HepG2 (cell line): ENCODE data around the gene HHATL. TPM values are rescaled to one million over a fixed set of nuclear protein-coding genes. Genes with fewer than 3 reads are reported as not detected.

Experiments used
- ATAC-seq: fragments of 200-7000 bp; cut with Tn5 transposase; 3 replicates; pipeline ENCODE4 v1.9.1; 2020; ENCODE audit warnings: mild to moderate bottlenecking, moderate library complexity
- BruUV-seq: library from RNA; stranded (reverse); fragments of 400-500 nt; replicated peaks from 2 replicates; lab custom pipeline; 2021; lab: Mats Ljungman, UMichigan
- CTCF ChIA-PET: fragments of 300-600 bp; formaldehyde crosslinking; extraction: SDS; loops from one replicate; lab custom pipeline; 2021; ENCODE audit warnings: low total read pairs, inconsistent platforms, low intra/inter-chr PET ratio; lab: Yijun Ruan, JAX
- POLR2A ChIA-PET: fragments of 350-600 bp; sonication (Branson Sonifier 250); formaldehyde crosslinking; loops from one replicate; lab custom pipeline; 2020; ENCODE audit warnings: antibody characterized with exemption, inconsistent platforms; lab: Yijun Ruan, JAX
- DNase-seq: peaks from one replicate; pipeline ENCODE4 v3.0.0-alpha.2; 2015; ENCODE audit warnings: low spot score
- FAIRE-seq: peaks from 3 replicates; lab custom pipeline; 2011; peaks lifted over from hg19 to GRCh38; lab: Jason Lieb, UNC
- H2AFZ ChIP-seq: one replicate; pipeline ENCODE4 v1.6.1; 2011; ENCODE audit warnings: low read length, inconsistent platforms
- H3K27ac ChIP-seq: fragments of 300-600 bp; 3 replicates; pipeline ENCODE4 v1.8.0; 2011; ENCODE audit warnings: mixed run types, mild to moderate bottlenecking, mixed read lengths, low read length, inconsistent platforms; ENCODE audit not compliant: insufficient read depth; ENCODE audit errors: extremely low read length
- H3K27me3 ChIP-seq, 2 experiments: fragments of 200-600 bp in 1 of 2; 2 replicates in 1 of 2; 3 replicates in 1 of 2; pipeline versions ENCODE4 v1.6.0 to v1.8.0; 2011; ENCODE audit warnings: low read length in 2 of 2, mild to moderate bottlenecking in 2 of 2, moderate library complexity in 2 of 2, inconsistent platforms in 1 of 2; ENCODE audit not compliant: insufficient read depth in 2 of 2, control insufficient read depth in 1 of 2
- H3K36me3 ChIP-seq, 2 experiments: fragments of 200-600 bp in 1 of 2; replicated peaks in 1 of 2; 2 replicates in 1 of 2; 3 replicates in 1 of 2; pipeline versions ENCODE4 v1.5.1 to v1.8.0; 2011; ENCODE audit warnings: low read length in 2 of 2, inconsistent platforms in 1 of 2; ENCODE audit not compliant: insufficient read depth in 2 of 2, control insufficient read depth in 1 of 2
- H3K4me1 ChIP-seq: 2 replicates; pipeline ENCODE4 v1.5.1; 2012; ENCODE audit warnings: low read length, inconsistent platforms; ENCODE audit not compliant: insufficient read depth
- H3K4me2 ChIP-seq: 2 replicates; pipeline ENCODE4 v1.6.0; 2011; ENCODE audit warnings: low read depth, low read length, inconsistent platforms
- H3K4me3 ChIP-seq, 3 experiments: fragments of 200-600 bp in 1 of 3; sonication (generic), shearing (Covaris generic) in 1 of 3; replicated peaks in 1 of 3; 2 replicates each; pipeline ENCODE4 v1.5.1; 2011 to 2016; ENCODE audit warnings: low read length in 3 of 3, inconsistent platforms in 2 of 3, low read depth in 2 of 3, mild to moderate bottlenecking in 2 of 3, control low read depth in 1 of 3, mixed read lengths in 1 of 3; ENCODE audit not compliant: insufficient read depth in 1 of 3
- H3K79me2 ChIP-seq: one replicate; pipeline ENCODE4 v1.6.1; 2011; ENCODE audit warnings: low read length, inconsistent platforms; ENCODE audit not compliant: insufficient read depth
- H3K9ac ChIP-seq: 2 replicates; pipeline ENCODE4 v1.6.0; 2011; ENCODE audit warnings: mild to moderate bottlenecking, low read depth, low read length, inconsistent platforms; ENCODE audit not compliant: insufficient read depth
- H3K9me3 ChIP-seq: 2 replicates; pipeline ENCODE4 v1.5.1; 2012; ENCODE audit warnings: mild to moderate bottlenecking, low read length
- H4K20me1 ChIP-seq: 2 replicates; pipeline ENCODE4 v1.6.0; 2011; ENCODE audit warnings: inconsistent platforms, mild to moderate bottlenecking, low read length, moderate library complexity; ENCODE audit not compliant: insufficient read depth
- FOSL1 ChIP-seq: sonication (generic); formaldehyde crosslinking; IDR thresholded peaks from 2 replicates; pipeline ENCODE4 v1.9.0; 2021; ENCODE audit warnings: missing genetic modification reagents, borderline replicate concordance
- FOSL2 ChIP-seq: sonication (generic); formaldehyde crosslinking; IDR thresholded peaks from 2 replicates; pipeline ENCODE4 v1.4.0; 2020; ENCODE audit warnings: missing genetic modification reagents
- GLI4 ChIP-seq: sonication (generic); formaldehyde crosslinking; IDR thresholded peaks from 2 replicates; pipeline ENCODE4 v1.5.1; 2020; ENCODE audit warnings: missing genetic modification reagents, mild to moderate bottlenecking, moderate library complexity, borderline replicate concordance
- GZF1 ChIP-seq: sonication (generic); formaldehyde crosslinking; IDR thresholded peaks from 2 replicates; pipeline ENCODE4 v1.5.1; 2020; ENCODE audit warnings: mild to moderate bottlenecking, missing genetic modification reagents
- HDAC6 ChIP-seq: fragments of 200-600 bp; sonication (generic); IDR thresholded peaks from 2 replicates; pipeline ENCODE4 v1.7.0; 2017; ENCODE audit warnings: mild to moderate bottlenecking, antibody characterized with exemption, low read length, low read depth
- IKZF4 ChIP-seq: sonication (generic); formaldehyde crosslinking; IDR thresholded peaks from 2 replicates; pipeline ENCODE4 v1.5.1; 2020; ENCODE audit warnings: borderline replicate concordance, mild to moderate bottlenecking, low read depth, missing genetic modification reagents; ENCODE audit errors: not compliant biosample characterization
- TP53 ChIP-seq: sonication (generic); formaldehyde crosslinking; conservative IDR thresholded peaks from 2 replicates; pipeline ENCODE4 v1.4.0; 2020; ENCODE audit warnings: missing genetic modification reagents
- ZMYM3 ChIP-seq: sonication (generic); formaldehyde crosslinking; IDR thresholded peaks from 2 replicates; pipeline ENCODE4 v1.5.1; 2020; ENCODE audit warnings: mild to moderate bottlenecking, missing genetic modification reagents
- ZNF629 ChIP-seq: sonication (generic); formaldehyde crosslinking; conservative IDR thresholded peaks from 2 replicates; pipeline ENCODE4 v1.5.0; 2020; ENCODE audit warnings: missing genetic modification reagents
- ZNF878 ChIP-seq: sonication (generic); formaldehyde crosslinking; IDR thresholded peaks from 2 replicates; pipeline ENCODE4 v1.8.1; 2023; ENCODE audit warnings: mild to moderate bottlenecking, missing genetic modification reagents, moderate library complexity
- WGBS: methylation state at CpG from one replicate; pipeline ENCODE4 v1.1.6; 2017; ENCODE audit warnings: low lambda C conversion rate; 5-methylcytosine and 5-hydroxymethylcytosine counted together
- in situ Hi-C: cut with HindIII; loops from 2 replicates; pipeline ENCODE4 v1.10.0; 2017; ENCODE audit warnings: low pct_unique_long_range_greater_than_20kb; ENCODE audit not compliant: extremely low pct_ligation_motif_present
- intact Hi-C: fragments of 100-400 bp; cut with micrococcal nuclease; formaldehyde crosslinking; loops from one replicate; pipeline ENCODE4 v1.10.0; 2022; ENCODE audit not compliant: unreplicated experiment
- polyA plus RNA-seq, 8 experiments: library from polyadenylated mRNA; depleted of rRNA in 3 of 8; stranded (reverse) in 7 of 8; unstranded in 1 of 8; fragments of >200 nt; fragmentation: Illumina TruSeq in 4 of 8; extraction: Trizol in 4 of 8; gene quantifications; 2 replicates each; pipeline versions ENCODE4 v1.2.1 to v1.2.3, GENCODE V29; 2011 to 2016; ENCODE audit warnings: low read depth in 4 of 8, missing spikeins in 1 of 8, mixed read lengths in 1 of 8; ENCODE audit not compliant: insufficient read depth in 1 of 8
- total RNA-seq, 5 experiments: library from RNA; depleted of rRNA; stranded (reverse); fragments of >200 nt; fragmentation: Illumina TruSeq; extraction: Trizol; gene quantifications; 2 replicates each; pipeline ENCODE4 v1.2.3, GENCODE V29; 2016; ENCODE audit warnings: low read depth in 1 of 5
- TF ChIP-seq, protein P1 (sequence below): IDR thresholded peaks from 2 replicates; pipeline ENCODE4 v1.6.1; 2012; ENCODE audit warnings: low read length, improper control_type of control experiment
- TF ChIP-seq, protein P2 (sequence below): sonication (generic); formaldehyde crosslinking; IDR thresholded peaks from 2 replicates; pipeline ENCODE4 v1.8.0; 2023; ENCODE audit warnings: mild to moderate bottlenecking, missing genetic modification reagents
- TF ChIP-seq, protein P3 (sequence below): IDR thresholded peaks from 2 replicates; pipeline ENCODE4 v1.6.1; 2016; ENCODE audit warnings: missing compliant biosample characterization, missing genetic modification reagents, borderline replicate concordance
- TF ChIP-seq, protein P4 (sequence below): sonication (generic); formaldehyde crosslinking; IDR thresholded peaks from 2 replicates; pipeline ENCODE4 v1.4.0; 2020; ENCODE audit warnings: missing genetic modification reagents, borderline replicate concordance

HHATL gene
- total and polyA plus RNA-seq, 2 of the 13 experiments (the other 11 are each of a cell fraction or from before 2014, with no cell fraction given): 0.26 TPM; not detected in 1

DNA sequence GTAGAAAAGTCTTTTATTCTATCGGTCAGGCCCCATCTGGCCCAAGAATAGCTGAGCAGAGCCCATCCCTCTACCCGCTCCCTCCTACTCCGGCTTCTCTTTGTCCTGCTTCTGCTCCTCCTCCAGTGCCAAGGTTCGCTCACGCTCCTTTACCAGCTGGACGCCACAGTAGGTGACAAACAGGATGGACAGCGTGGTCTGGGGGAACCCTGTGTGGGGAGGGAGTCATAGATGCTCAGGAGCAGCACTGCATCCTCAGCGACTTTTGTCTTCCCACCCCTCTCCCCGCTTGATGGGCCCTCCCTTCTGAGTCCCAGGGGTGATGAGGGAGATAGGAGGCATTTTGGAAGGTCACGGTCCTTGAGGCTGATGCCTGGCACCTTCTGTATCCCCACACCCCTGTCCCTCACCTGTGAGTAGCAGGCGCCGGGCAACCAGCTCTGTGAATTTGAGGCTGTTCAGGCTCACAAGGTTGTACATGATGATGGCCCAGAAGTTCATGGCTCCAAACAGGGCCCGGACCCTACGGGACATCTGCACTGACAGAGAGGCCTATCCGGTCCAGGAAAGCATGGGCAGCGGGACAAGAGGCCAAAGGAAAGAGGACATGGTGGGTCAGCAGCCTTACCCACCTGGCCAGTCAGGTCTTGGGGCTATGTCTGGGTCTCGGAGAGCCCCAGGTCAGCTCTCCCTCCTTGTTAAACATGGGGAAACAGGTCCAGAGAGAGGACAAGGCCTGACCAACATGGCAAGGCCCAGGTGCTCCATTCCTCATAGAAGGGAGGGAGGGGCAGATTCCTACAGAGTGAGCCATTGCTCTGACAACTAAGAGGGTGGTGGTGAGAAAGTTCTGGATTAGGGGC lies 9.7 kb downstream of the HHATL start:
- no peak for ATAC-seq
- no peak overlapping the region for H3K4me3 ChIP-seq
- intact Hi-C loops (no loop called here), in situ Hi-C loops (no loop called here)
- H3K79me2 ChIP-seq: no peaks in the 10 kb centered on the region
- no TSS peak for BruUV-seq
- DNase-seq: no peak
- 20% methylated on average over 10 of the region's 17 CpGs for WGBS
- no peak overlapping the region for H3K9ac ChIP-seq
- ChIA-PET CTCF (no interaction called here), POLR2A (no interaction called here)
- no peak overlapping the region for H2AFZ ChIP-seq
- H3K36me3 ChIP-seq: no peaks in the 10 kb centered on the region
- H3K27me3 ChIP-seq: peaks cover 6 to 43% of the 10 kb centered on the region in 2 experiments; a peak in 4 of 5 replicates
- no peaks in the 10 kb centered on the region for H3K4me1 ChIP-seq
- H4K20me1 ChIP-seq: no peaks in the 10 kb centered on the region
- H3K27ac ChIP-seq: no peak overlapping the region
- no peaks in the 10 kb centered on the region for H3K9me3 ChIP-seq
- FAIRE-seq: no peak
- no peak overlapping the region for H3K4me2 ChIP-seq
- TF ChIP-seq ZNF878 (no peak), FOSL2 (CRISPR knock-in tag) (no peak), HDAC6 (no peak), IKZF4 (CRISPR knock-in tag) (no peak), GLI4 (CRISPR knock-in tag) (no peak), GZF1 (CRISPR knock-in tag) (no peak), ZNF629 (no peak), ZMYM3 (no peak), FOSL1 (CRISPR knock-in tag) (no peak), TP53 (CRISPR knock-in tag) (no peak)
- TF ChIP-seq, protein P1, sequence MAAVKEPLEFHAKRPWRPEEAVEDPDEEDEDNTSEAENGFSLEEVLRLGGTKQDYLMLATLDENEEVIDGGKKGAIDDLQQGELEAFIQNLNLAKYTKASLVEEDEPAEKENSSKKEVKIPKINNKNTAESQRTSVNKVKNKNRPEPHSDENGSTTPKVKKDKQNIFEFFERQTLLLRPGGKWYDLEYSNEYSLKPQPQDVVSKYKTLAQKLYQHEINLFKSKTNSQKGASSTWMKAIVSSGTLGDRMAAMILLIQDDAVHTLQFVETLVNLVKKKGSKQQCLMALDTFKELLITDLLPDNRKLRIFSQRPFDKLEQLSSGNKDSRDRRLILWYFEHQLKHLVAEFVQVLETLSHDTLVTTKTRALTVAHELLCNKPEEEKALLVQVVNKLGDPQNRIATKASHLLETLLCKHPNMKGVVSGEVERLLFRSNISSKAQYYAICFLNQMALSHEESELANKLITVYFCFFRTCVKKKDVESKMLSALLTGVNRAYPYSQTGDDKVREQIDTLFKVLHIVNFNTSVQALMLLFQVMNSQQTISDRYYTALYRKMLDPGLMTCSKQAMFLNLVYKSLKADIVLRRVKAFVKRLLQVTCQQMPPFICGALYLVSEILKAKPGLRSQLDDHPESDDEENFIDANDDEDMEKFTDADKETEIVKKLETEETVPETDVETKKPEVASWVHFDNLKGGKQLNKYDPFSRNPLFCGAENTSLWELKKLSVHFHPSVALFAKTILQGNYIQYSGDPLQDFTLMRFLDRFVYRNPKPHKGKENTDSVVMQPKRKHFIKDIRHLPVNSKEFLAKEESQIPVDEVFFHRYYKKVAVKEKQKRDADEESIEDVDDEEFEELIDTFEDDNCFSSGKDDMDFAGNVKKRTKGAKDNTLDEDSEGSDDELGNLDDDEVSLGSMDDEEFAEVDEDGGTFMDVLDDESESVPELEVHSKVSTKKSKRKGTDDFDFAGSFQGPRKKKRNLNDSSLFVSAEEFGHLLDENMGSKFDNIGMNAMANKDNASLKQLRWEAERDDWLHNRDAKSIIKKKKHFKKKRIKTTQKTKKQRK: no peak
- TF ChIP-seq, protein P2, sequence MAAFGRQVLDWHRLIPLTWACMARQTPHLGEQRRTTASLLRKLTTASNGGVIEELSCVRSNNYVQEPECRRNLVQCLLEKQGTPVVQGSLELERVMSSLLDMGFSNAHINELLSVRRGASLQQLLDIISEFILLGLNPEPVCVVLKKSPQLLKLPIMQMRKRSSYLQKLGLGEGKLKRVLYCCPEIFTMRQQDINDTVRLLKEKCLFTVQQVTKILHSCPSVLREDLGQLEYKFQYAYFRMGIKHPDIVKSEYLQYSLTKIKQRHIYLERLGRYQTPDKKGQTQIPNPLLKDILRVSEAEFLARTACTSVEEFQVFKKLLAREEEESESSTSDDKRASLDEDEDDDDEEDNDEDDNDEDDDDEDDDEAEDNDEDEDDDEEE (CRISPR knock-in tag): no peak
- TF ChIP-seq, protein P3, sequence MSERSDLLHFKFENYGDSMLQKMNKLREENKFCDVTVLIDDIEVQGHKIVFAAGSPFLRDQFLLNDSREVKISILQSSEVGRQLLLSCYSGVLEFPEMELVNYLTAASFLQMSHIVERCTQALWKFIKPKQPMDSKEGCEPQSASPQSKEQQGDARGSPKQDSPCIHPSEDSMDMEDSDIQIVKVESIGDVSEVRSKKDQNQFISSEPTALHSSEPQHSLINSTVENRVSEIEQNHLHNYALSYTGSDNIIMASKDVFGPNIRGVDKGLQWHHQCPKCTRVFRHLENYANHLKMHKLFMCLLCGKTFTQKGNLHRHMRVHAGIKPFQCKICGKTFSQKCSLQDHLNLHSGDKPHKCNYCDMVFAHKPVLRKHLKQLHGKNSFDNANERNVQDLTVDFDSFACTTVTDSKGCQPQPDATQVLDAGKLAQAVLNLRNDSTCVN (CRISPR knock-in tag): no peak
- TF ChIP-seq, protein P4, sequence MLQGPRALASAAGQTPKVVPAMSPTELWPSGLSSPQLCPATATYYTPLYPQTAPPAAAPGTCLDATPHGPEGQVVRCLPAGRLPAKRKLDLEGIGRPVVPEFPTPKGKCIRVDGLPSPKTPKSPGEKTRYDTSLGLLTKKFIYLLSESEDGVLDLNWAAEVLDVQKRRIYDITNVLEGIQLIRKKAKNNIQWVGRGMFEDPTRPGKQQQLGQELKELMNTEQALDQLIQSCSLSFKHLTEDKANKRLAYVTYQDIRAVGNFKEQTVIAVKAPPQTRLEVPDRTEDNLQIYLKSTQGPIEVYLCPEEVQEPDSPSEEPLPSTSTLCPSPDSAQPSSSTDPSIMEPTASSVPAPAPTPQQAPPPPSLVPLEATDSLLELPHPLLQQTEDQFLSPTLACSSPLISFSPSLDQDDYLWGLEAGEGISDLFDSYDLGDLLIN: no peak
